Calu3 (cell line): Measurements from ENCODE around the gene SLC16A2. TPM values are rescaled to one million over a fixed set of nuclear protein-coding genes. Genes with fewer than 3 reads are reported as not detected.

Experiments
- BruUV-seq: library from RNA; stranded (reverse); fragments of 400-500 nt; replicated peaks from 2 replicates; lab custom pipeline; 2021; lab: Mats Ljungman, UMichigan
- CTCF ChIA-PET: fragments of 300-600 bp; sonication (Branson Sonifier 250); formaldehyde crosslinking; loops from one replicate; lab custom pipeline; 2022; ENCODE audit warnings: antibody characterized with exemption; lab: Charles Lee
- DNase-seq: peaks from one replicate; pipeline ENCODE4 v3.0.0; 2022
- H3K27ac Mint-ChIP-seq: one replicate; pipeline ENCODE4 v1.8.0; 2022; ENCODE audit warnings: mixed read lengths; ENCODE audit not compliant: unreplicated experiment
- H3K27me3 Mint-ChIP-seq: one replicate; pipeline ENCODE4 v1.8.0; 2022; ENCODE audit warnings: mixed read lengths; ENCODE audit not compliant: unreplicated experiment
- H3K36me3 Mint-ChIP-seq: one replicate; pipeline ENCODE4 v1.8.0; 2022; ENCODE audit warnings: mild to moderate bottlenecking, moderate library complexity, mixed read lengths; ENCODE audit not compliant: insufficient read depth, unreplicated experiment
- H3K4me1 Mint-ChIP-seq: one replicate; pipeline ENCODE4 v1.8.0; 2022; ENCODE audit warnings: mild to moderate bottlenecking, low read depth, mixed read lengths; ENCODE audit not compliant: unreplicated experiment
- H3K4me3 Mint-ChIP-seq: one replicate; pipeline ENCODE4 v1.8.0; 2022; ENCODE audit warnings: mild to moderate bottlenecking, low read depth, moderate library complexity, mixed read lengths; ENCODE audit not compliant: unreplicated experiment
- H3K9me3 Mint-ChIP-seq: one replicate; pipeline ENCODE4 v1.8.0; 2022; ENCODE audit warnings: low read depth, mixed read lengths; ENCODE audit not compliant: unreplicated experiment
- CTCF ChIP-seq: fragments of 200-600 bp; IDR thresholded peaks from one replicate; pipeline ENCODE4 v1.8.0; 2022; ENCODE audit warnings: antibody characterized with exemption; ENCODE audit not compliant: unreplicated experiment
- intact Hi-C: fragments of 100-400 bp; cut with micrococcal nuclease; formaldehyde crosslinking; loops from one replicate; pipeline ENCODE4 v1.10.0; 2022; ENCODE audit not compliant: unreplicated experiment
- total RNA-seq: library from RNA; stranded (reverse); gene quantifications from 2 replicates; pipeline ENCODE4 v1.2.3, GENCODE V29; 2022

Gene SLC16A2
- total RNA-seq, 1 experiment from 2014 or later, result 0.59 TPM

- no peaks in the 10 kb centered on the region for H3K4me1 Mint-ChIP-seq
- H3K4me3 Mint-ChIP-seq, result no peak overlapping the region
- H3K9me3 Mint-ChIP-seq, result no peaks in the 10 kb centered on the region
- H3K36me3 Mint-ChIP-seq, result no peaks in the 10 kb centered on the region
- no peak overlapping the region for H3K27ac Mint-ChIP-seq
- CTCF ChIA-PET, result no interaction called here
- H3K27me3 Mint-ChIP-seq, result peaks cover 33% of the 10 kb centered on the region
- no TSS peak for BruUV-seq
- DNase-seq, result no peak
- TF ChIP-seq CTCF, result no peak
- intact Hi-C loops, result no loop called here
Observed at GRCh38 chrX:74493806-74494205, 72.5 kb downstream of the SLC16A2 start.

GRCh38 chrX:74498924-74499323, 77.6 kb downstream of the SLC16A2 start:
- no TSS peak for BruUV-seq
- DNase-seq, result no peak
- peaks cover 5% of the 10 kb centered on the region for H3K36me3 Mint-ChIP-seq
- H3K9me3 Mint-ChIP-seq, result no peaks in the 10 kb centered on the region
- intact Hi-C loops, result no loop called here
- CTCF ChIA-PET, result no interaction called here
- peaks cover 55% of the 10 kb centered on the region for H3K27me3 Mint-ChIP-seq
- H3K4me3 Mint-ChIP-seq, result no peak overlapping the region
- H3K27ac Mint-ChIP-seq, result no peak overlapping the region
- no peaks in the 10 kb centered on the region for H3K4me1 Mint-ChIP-seq
- TF ChIP-seq CTCF, result no peak

- H3K27ac Mint-ChIP-seq, result no peak overlapping the region
- CTCF ChIA-PET, result no interaction called here
- BruUV-seq, result no TSS peak
Observed at GRCh38 chrX:74500067-74500466, 78.8 kb downstream of the SLC16A2 start.

GRCh38 chrX:74500555-74500954, 79.3 kb downstream of the SLC16A2 start:
- Mint-ChIP-seq H3K4me1 (no peaks in the 10 kb centered on the region), H3K4me3 (no peak overlapping the region), H3K27ac (no peak overlapping the region), H3K9me3 (no peaks in the 10 kb centered on the region), H3K27me3 (peaks cover 55% of the 10 kb centered on the region), H3K36me3 (peaks cover 5% of the 10 kb centered on the region)
- BruUV-seq, result no TSS peak
- TF ChIP-seq CTCF, result no peak
- CTCF ChIA-PET, result no interaction called here
- no peak for DNase-seq
- intact Hi-C loops, result no loop called here

More at GRCh38 chrX:74500067-74500466, 78.8 kb downstream of the SLC16A2 start:
- no peak for DNase-seq
- Mint-ChIP-seq H3K27me3 (peaks cover 55% of the 10 kb centered on the region), H3K4me3 (no peak overlapping the region), H3K36me3 (peaks cover 5% of the 10 kb centered on the region), H3K9me3 (no peaks in the 10 kb centered on the region), H3K4me1 (no peaks in the 10 kb centered on the region)
- intact Hi-C loops, result no loop called here
- TF ChIP-seq CTCF, result no peak
